Measurements from ENCODE around the gene ATG7.
"Not testable (repeated sequence)": the region's sequence is repeated elsewhere in the genome, so short reads cannot be mapped to it uniquely, and the experiment has no call there.

Gene ATG7

DNA sequence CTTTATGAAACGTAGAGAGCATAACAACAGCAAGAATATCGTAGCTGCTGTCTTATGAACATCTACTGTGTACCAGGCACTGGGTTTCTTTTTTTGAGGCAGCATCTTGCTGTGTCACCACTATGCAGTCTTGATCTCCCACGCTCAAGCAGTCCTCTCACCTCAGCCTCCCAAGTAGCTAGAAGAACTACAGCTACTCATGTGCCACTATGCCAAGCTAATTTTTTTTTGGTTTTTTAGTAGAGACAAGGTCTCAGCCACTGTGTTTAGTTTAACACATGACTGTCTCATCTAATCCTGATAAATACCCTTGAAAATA, 241.6 kb downstream of the ATG7 start:
- DNase-seq (ENCODE audit: low spot score) = no peak
- TF ChIP-seq CTCF (IDR thresholded peaks at IDR 0.05; ENCODE audit: extremely low read depth, missing control alignments) = no peak

- DNase-seq (ENCODE audit: low spot score) = no peak
- TF ChIP-seq CTCF (IDR thresholded peaks at IDR 0.05; ENCODE audit: extremely low read depth, missing control alignments) = no peak
Observed at GRCh38 chr3:11514191-11514821, 242.1 kb downstream of the ATG7 start.

- no peak for TF ChIP-seq CTCF (IDR thresholded peaks at IDR 0.05; ENCODE audit: extremely low read depth, missing control alignments)
- no peak for DNase-seq (ENCODE audit: low spot score)
Observed at GRCh38 chr3:11517601-11518000, 245.4 kb downstream of the ATG7 start.

DNA sequence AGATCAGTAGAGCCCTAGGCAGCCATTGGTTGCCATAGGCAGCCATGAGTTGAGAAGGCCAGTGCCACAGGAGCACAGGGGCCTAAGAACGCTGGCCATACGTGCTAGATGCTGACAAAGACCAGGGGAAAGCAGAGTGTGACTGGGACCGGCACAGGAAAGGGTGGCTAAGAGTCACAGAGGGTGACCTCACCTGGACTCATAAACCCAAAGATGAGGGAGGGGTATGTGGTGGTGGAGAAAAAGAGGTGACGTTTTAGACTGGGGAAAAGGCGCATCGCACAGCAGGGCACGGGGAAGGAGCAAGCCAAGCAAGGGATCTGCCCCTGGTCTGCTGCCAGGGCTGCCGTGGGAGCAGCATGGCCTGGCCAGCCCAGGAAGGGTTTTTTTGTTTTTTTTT, 249.0 kb downstream of the ATG7 start:
- no peak for TF ChIP-seq CTCF (IDR thresholded peaks at IDR 0.05; ENCODE audit: extremely low read depth, missing control alignments)
- DNase-seq (ENCODE audit: low spot score) = no peak

DNA sequence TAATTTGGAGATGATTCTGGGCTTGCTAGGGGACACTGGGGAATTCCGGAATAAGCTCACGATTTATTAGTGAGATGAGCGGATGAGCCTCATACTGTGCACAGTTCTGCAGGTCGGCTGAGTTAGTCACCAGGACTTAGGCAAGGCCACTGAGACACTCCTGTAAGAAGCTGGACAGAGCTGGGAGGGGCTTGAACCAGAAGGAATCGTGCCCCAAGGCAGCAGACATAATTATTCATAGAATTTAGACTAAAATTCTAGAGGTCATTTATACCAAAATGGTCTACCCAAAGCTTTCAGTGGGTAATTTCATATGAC, 250.2 kb downstream of the ATG7 start:
- DNase-seq (ENCODE audit: low spot score) = no peak

GRCh38 chr3:11522953-11523571, 250.9 kb downstream of the ATG7 start:
- no peak for TF ChIP-seq CTCF (IDR thresholded peaks at IDR 0.05; ENCODE audit: extremely low read depth, missing control alignments)
- no peak for DNase-seq (ENCODE audit: low spot score)

More for the DNA sequence above, 250.2 kb downstream of the ATG7 start:
- no peak for TF ChIP-seq CTCF (IDR thresholded peaks at IDR 0.05; ENCODE audit: extremely low read depth, missing control alignments)

- no peak for DNase-seq (ENCODE audit: low spot score)
- TF ChIP-seq CTCF (IDR thresholded peaks at IDR 0.05; ENCODE audit: extremely low read depth, missing control alignments) = no peak
Observed at GRCh38 chr3:11523572-11524101, 251.4 kb downstream of the ATG7 start.

DNA sequence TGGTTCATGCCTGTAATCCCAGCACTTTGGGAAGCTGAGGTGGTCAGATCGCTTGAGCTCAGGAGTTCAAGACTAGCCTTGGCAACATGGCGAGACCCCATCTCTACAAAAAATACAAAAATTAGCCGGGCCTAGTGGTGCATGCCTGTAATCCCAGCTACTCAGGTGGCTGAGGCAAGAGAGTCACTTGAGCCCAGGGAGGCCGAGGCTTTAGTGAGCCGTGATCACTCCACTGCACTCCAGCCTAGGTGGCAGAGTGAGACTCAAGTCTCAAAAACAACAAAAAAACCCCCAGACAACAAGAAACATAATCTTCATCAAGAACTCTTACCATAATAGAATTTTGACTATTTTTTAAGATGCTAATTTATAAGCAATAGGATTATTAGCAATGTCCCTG, 253.9 kb downstream of the ATG7 start:
- not testable (repeated sequence) for DNase-seq (ENCODE audit: low spot score)
